GM12878 (cell line): ENCODE data around the gene MYO15B. TPM values are rescaled to one million over a fixed set of nuclear protein-coding genes. Genes with fewer than 3 reads are reported as not detected.

Source experiments
- ATF2 ChIP-seq: IDR thresholded peaks from 2 replicates; pipeline ENCODE4 v1.6.1; 2012; ENCODE audit warnings: low read length, inconsistent platforms
- BMI1 ChIP-seq: fragments of 450-650 bp; IDR thresholded peaks from 2 replicates; pipeline ENCODE4 v1.6.1; 2016; ENCODE audit warnings: mild to moderate bottlenecking, moderate library complexity, borderline replicate concordance
- BRCA1 ChIP-seq: IDR thresholded peaks from 2 replicates; pipeline ENCODE4 v1.6.1; 2011; ENCODE audit warnings: low read depth, low read length, improper control_type of control experiment
- DPF2 ChIP-seq: fragments of 450-650 bp; IDR thresholded peaks from 2 replicates; pipeline ENCODE4 v1.6.1; 2017; ENCODE audit warnings: mild to moderate bottlenecking
- JUND ChIP-seq: IDR thresholded peaks from 2 replicates; pipeline ENCODE4 v1.6.1; 2012; ENCODE audit warnings: low read depth, mild to moderate bottlenecking, low read length, improper control_type of control experiment, moderate library complexity
- NFXL1 ChIP-seq: fragments of 450-650 bp; IDR thresholded peaks from 2 replicates; pipeline ENCODE4 v1.6.1; 2017; ENCODE audit warnings: antibody characterized with exemption, mild to moderate bottlenecking, borderline replicate concordance
- NFYB ChIP-seq: IDR thresholded peaks from 2 replicates; pipeline ENCODE4 v1.6.1; 2011; ENCODE audit warnings: low read depth, mild to moderate bottlenecking, low read length, improper control_type of control experiment, moderate library complexity; ENCODE audit not compliant: insufficient read depth
- NRF1 ChIP-seq: conservative IDR thresholded peaks from 2 replicates; pipeline ENCODE4 v1.6.1; 2011; ENCODE audit warnings: mild to moderate bottlenecking, low read depth, low read length, improper control_type of control experiment
- PAX8 ChIP-seq: fragments of 450-650 bp; IDR thresholded peaks from 2 replicates; pipeline ENCODE4 v1.6.1; 2017; ENCODE audit warnings: mild to moderate bottlenecking, moderate library complexity
- POLR2A ChIP-seq: IDR thresholded peaks from 2 replicates; pipeline ENCODE4 v1.6.1; 2011; ENCODE audit warnings: low read depth, mild to moderate bottlenecking, low read length
- RAD51 ChIP-seq: fragments of 450-650 bp; IDR thresholded peaks from 2 replicates; pipeline ENCODE4 v1.6.1; 2016; ENCODE audit warnings: moderate library complexity, mild to moderate bottlenecking, inconsistent platforms
- RB1 ChIP-seq: fragments of 450-650 bp; formaldehyde crosslinking; IDR thresholded peaks from 2 replicates; pipeline ENCODE4 v1.6.1; 2017; ENCODE audit warnings: mild to moderate bottlenecking, borderline replicate concordance
- SMC3 ChIP-seq: IDR thresholded peaks from 2 replicates; pipeline ENCODE4 v1.6.1; 2011; ENCODE audit warnings: low read length, improper control_type of control experiment, borderline replicate concordance
- SP1 ChIP-seq: IDR thresholded peaks from one replicate; pipeline ENCODE4 v1.6.1; 2011; ENCODE audit warnings: low read depth, low read length
- SPI1 ChIP-seq: IDR thresholded peaks from 2 replicates; pipeline ENCODE4 v1.6.1; 2011; ENCODE audit warnings: low read depth, mild to moderate bottlenecking, low read length, moderate library complexity, borderline replicate concordance; ENCODE audit not compliant: insufficient read depth
- STAT3 ChIP-seq: IDR thresholded peaks from 2 replicates; pipeline ENCODE4 v1.6.1; 2011; ENCODE audit warnings: low read depth, low read length, improper control_type of control experiment
- TARDBP ChIP-seq: IDR thresholded peaks from 2 replicates; pipeline ENCODE4 v1.6.1; 2016; ENCODE audit warnings: borderline replicate concordance
- TBL1XR1 ChIP-seq: IDR thresholded peaks from 2 replicates; pipeline ENCODE4 v1.6.1; 2012; ENCODE audit warnings: low read depth, low read length, improper control_type of control experiment
- TCF12 ChIP-seq: IDR thresholded peaks from 2 replicates; pipeline ENCODE4 v1.6.1; 2011; ENCODE audit warnings: low read depth, mild to moderate bottlenecking, low read length
- ZBED1 ChIP-seq: IDR thresholded peaks from 2 replicates; pipeline ENCODE4 v1.6.1; 2016; ENCODE audit warnings: borderline replicate concordance
- ZNF217 ChIP-seq: fragments of 450-650 bp; IDR thresholded peaks from 2 replicates; pipeline ENCODE4 v1.6.1; 2017; ENCODE audit warnings: antibody characterized with exemption, mild to moderate bottlenecking
- ZNF274 ChIP-seq: IDR thresholded peaks from one replicate; pipeline ENCODE4 v1.8.0; 2011; ENCODE audit not compliant: insufficient read length, insufficient read depth
- polyA plus RNA-seq, 11 experiments: library from polyadenylated mRNA; depleted of rRNA in 4 of 11; unstranded in 6 of 11; stranded (reverse) in 5 of 11; fragments of >200 nt; fragmentation: Nextera tagmentation in 4 of 11; fragmentation: Illumina TruSeq in 1 of 11; extraction: Ambion mirVana in 4 of 11; extraction: Trizol in 1 of 11; gene quantifications; 1 replicate in 1 of 11; 2 replicates in 10 of 11; pipeline versions ENCODE4 v1.2.1 to v1.2.3, GENCODE V29; 2011 to 2016; ENCODE audit warnings: inconsistent platforms in 2 of 11, missing spikeins in 2 of 11, low read depth in 1 of 11
- total RNA-seq, 4 experiments: library from RNA; depleted of rRNA in 3 of 4; stranded (reverse); fragments of >200 nt in 3 of 4; fragmentation: Illumina TruSeq in 1 of 4; extraction: Trizol in 1 of 4; gene quantifications; 2 replicates each; pipeline versions ENCODE4 v1.2.1 to v1.2.3, GENCODE V29; 2013 to 2021
- TF ChIP-seq, protein P1 (sequence below): fragments of 450-650 bp; IDR thresholded peaks from 2 replicates; pipeline ENCODE4 v1.6.1; 2017; ENCODE audit warnings: mild to moderate bottlenecking, moderate library complexity
- TF ChIP-seq, protein P2 (sequence below): fragments of 450-650 bp; IDR thresholded peaks from 2 replicates; pipeline ENCODE4 v1.6.1; 2017; ENCODE audit warnings: borderline replicate concordance

Gene MYO15B
- total and polyA plus RNA-seq, 10 of the 15 experiments (the other 5 are each of a cell fraction or from before 2014, with no cell fraction given), result 0.67 to 15.4 (median 2.3) TPM; not detected in 1

GRCh38 chr17:75571197-75571884, 16.3 kb upstream of the MYO15B start (continued):
- TF ChIP-seq, protein P1, sequence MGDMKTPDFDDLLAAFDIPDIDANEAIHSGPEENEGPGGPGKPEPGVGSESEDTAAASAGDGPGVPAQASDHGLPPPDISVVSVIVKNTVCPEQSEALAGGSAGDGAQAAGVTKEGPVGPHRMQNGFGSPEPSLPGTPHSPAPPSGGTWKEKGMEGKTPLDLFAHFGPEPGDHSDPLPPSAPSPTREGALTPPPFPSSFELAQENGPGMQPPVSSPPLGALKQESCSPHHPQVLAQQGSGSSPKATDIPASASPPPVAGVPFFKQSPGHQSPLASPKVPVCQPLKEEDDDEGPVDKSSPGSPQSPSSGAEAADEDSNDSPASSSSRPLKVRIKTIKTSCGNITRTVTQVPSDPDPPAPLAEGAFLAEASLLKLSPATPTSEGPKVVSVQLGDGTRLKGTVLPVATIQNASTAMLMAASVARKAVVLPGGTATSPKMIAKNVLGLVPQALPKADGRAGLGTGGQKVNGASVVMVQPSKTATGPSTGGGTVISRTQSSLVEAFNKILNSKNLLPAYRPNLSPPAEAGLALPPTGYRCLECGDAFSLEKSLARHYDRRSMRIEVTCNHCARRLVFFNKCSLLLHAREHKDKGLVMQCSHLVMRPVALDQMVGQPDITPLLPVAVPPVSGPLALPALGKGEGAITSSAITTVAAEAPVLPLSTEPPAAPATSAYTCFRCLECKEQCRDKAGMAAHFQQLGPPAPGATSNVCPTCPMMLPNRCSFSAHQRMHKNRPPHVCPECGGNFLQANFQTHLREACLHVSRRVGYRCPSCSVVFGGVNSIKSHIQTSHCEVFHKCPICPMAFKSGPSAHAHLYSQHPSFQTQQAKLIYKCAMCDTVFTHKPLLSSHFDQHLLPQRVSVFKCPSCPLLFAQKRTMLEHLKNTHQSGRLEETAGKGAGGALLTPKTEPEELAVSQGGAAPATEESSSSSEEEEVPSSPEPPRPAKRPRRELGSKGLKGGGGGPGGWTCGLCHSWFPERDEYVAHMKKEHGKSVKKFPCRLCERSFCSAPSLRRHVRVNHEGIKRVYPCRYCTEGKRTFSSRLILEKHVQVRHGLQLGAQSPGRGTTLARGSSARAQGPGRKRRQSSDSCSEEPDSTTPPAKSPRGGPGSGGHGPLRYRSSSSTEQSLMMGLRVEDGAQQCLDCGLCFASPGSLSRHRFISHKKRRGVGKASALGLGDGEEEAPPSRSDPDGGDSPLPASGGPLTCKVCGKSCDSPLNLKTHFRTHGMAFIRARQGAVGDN, result peak; percentile 96
- TF ChIP-seq SMC3 (no peak), TARDBP (no peak), POLR2A (peak; percentile 81), NFXL1 (no peak), ZNF217 (no peak), STAT3 (no peak), RB1 (no peak), BRCA1 (no peak), NRF1 (no peak), TBL1XR1 (no peak), SPI1 (peak; percentile 99), NFYB (no peak), DPF2 (0 out of 2 replicates have a peak, but pooled peaks have one; percentile 73), PAX8 (no peak), ZBED1 (no peak), SP1 (no peak), RAD51 (no peak), JUND (0 out of 2 replicates have a peak, but pooled peaks have one; percentile 26), TCF12 (peak; percentile 80), ATF2 (no peak), ZNF274 (no peak), BMI1 (no peak)
- TF ChIP-seq, protein P2, sequence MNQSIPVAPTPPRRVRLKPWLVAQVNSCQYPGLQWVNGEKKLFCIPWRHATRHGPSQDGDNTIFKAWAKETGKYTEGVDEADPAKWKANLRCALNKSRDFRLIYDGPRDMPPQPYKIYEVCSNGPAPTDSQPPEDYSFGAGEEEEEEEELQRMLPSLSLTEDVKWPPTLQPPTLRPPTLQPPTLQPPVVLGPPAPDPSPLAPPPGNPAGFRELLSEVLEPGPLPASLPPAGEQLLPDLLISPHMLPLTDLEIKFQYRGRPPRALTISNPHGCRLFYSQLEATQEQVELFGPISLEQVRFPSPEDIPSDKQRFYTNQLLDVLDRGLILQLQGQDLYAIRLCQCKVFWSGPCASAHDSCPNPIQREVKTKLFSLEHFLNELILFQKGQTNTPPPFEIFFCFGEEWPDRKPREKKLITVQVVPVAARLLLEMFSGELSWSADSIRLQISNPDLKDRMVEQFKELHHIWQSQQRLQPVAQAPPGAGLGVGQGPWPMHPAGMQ, result no peak
